NCI-H1105 (cell line): Measurements from ENCODE around the gene ZBTB49.
"Not testable (repeated sequence)": the region's sequence is repeated elsewhere in the genome, so short reads cannot be mapped to it uniquely, and the experiment has no call there.

Source experiments
- DNase-seq: peaks from one replicate; lab custom pipeline; 2025; lab: John Stamatoyannopoulos, UW

ZBTB49 gene

GRCh38 chr4:4289941-4290850 lies at the start of gene ZBTB49, which contains the start of gene LYAR:
TSS of gene ZBTB49 (plus strand) at chr4:4290251. CDS start at chr4:4299946, 9,695 bp downstream.
TSS of gene LYAR (minus strand) at chr4:4290154. CDS start at chr4:4283742, 6,412 bp downstream.
- DNase-seq: peak; percentile 73

GRCh38 chr4:4245172-4245571 lies 44.9 kb upstream of the ZBTB49 start:
- DNase-seq: no peak

- no peak for DNase-seq
These were observed 42.4 kb upstream of the ZBTB49 start for GRCh38 chr4:4247696-4248028.

GRCh38 chr4:4248029-4248884 lies 41.8 kb upstream of the ZBTB49 start, which contains the start of gene TMEM128:
TSS of gene TMEM128 (minus strand) at chr4:4248223. CDS start at chr4:4248202, 21 bp downstream.
- peak; percentile 71 for DNase-seq

- DNase-seq: no peak
These were observed 41.2 kb upstream of the ZBTB49 start for GRCh38 chr4:4248885-4249203.

- not testable (repeated sequence) for DNase-seq
These were observed 40.7 kb upstream of the ZBTB49 start for GRCh38 chr4:4249342-4249741.

GRCh38 chr4:4249866-4250265 lies 40.2 kb upstream of the ZBTB49 start:
- DNase-seq: no peak

- no peak for DNase-seq
These were observed 35.9 kb upstream of the ZBTB49 start for GRCh38 chr4:4254199-4254598.

- DNase-seq: no peak
These were observed 35.4 kb upstream of the ZBTB49 start for GRCh38 chr4:4254666-4255065.

GRCh38 chr4:4256799-4257198 lies 33.3 kb upstream of the ZBTB49 start:
- DNase-seq: no peak

- not testable (repeated sequence) for DNase-seq
These were observed 32.3 kb upstream of the ZBTB49 start for GRCh38 chr4:4257705-4258104.

- no peak for DNase-seq
These were observed 30.5 kb upstream of the ZBTB49 start for GRCh38 chr4:4259484-4260100.

- DNase-seq: no peak
These were observed 29.8 kb upstream of the ZBTB49 start for GRCh38 chr4:4260185-4260751.

GRCh38 chr4:4267981-4268380 lies 22.1 kb upstream of the ZBTB49 start:
- DNase-seq: no peak

GRCh38 chr4:4268776-4269175 lies 21.3 kb upstream of the ZBTB49 start:
- DNase-seq: no peak

- DNase-seq: no peak
These were observed 20.7 kb upstream of the ZBTB49 start for GRCh38 chr4:4269331-4269731.

GRCh38 chr4:4269856-4270255 lies 20.2 kb upstream of the ZBTB49 start:
- no peak for DNase-seq

GRCh38 chr4:4270529-4270928 lies 19.5 kb upstream of the ZBTB49 start:
- DNase-seq: no peak

GRCh38 chr4:4271912-4272311 lies 18.1 kb upstream of the ZBTB49 start:
- no peak for DNase-seq

GRCh38 chr4:4274226-4274625 lies 15.8 kb upstream of the ZBTB49 start:
- DNase-seq: no peak

GRCh38 chr4:4277531-4277930 lies 12.5 kb upstream of the ZBTB49 start:
- no peak for DNase-seq

GRCh38 chr4:4281787-4282186 lies 8.3 kb upstream of the ZBTB49 start:
- DNase-seq: no peak
